Head of caudate nucleus (tissue), 42 donors: ENCODE results near the gene USPL1.

Experiments used
- DNase-seq, 42 donors: peaks; one replicate each; pipeline versions ENCODE4 v3.0.0 to v3.0.0-alpha.2; 2020 to 2021; ENCODE audit warnings: mixed read lengths in 7 of 42
- intact Hi-C: fragments of 100-400 bp; cut with DNase I; formaldehyde crosslinking; loops from one replicate; pipeline ENCODE4 v1.15.0; 2022

Gene USPL1

DNA sequence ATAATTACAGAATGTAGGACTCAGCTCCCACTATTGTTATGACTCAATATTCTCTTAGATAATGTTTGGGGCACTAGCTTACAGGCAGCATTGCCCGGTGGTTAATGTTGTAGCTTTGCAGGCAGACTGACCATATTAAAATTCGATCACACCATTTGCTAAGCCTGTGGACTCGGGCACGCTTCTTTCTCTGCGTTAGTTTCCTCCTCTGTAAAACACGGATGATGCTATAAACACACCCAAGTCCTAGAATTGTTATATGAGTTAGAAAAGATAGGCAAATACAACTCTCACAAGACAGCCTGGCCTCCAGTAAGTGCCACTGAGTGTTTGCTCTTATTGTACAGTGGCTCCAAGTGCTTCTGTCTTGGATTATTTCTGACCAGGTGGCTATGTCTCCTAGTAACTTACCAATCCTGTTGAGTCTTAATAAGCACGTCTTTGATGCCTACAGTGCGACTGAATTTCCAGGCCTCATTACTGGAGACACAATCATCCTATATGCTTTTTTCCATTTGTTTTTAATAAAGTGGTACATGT lies 67.7 kb downstream of the USPL1 start:
- intact Hi-C loops: no loop called here
- DNase-seq: no peak

DNA sequence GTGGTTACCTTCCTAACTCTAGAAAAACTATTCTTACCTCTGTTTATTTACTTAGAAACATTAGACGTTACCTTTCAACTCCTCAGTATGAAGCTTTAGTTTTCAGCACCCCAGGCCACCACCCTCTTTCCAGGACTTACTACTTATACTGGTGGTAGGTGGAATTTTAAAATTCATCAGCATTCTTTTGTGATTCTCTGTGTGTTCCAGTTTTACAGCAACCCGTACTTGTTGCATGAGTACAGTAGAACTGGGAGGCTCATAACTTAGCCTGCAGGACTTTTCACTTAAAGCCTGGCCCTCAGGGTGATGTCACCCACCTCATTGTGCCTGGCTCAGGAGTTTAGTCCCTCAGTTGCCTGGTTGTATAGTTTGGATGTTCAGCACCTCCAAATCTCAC lies 68.3 kb downstream of the USPL1 start:
- DNase-seq: no peak
- intact Hi-C loops: no loop called here

DNA sequence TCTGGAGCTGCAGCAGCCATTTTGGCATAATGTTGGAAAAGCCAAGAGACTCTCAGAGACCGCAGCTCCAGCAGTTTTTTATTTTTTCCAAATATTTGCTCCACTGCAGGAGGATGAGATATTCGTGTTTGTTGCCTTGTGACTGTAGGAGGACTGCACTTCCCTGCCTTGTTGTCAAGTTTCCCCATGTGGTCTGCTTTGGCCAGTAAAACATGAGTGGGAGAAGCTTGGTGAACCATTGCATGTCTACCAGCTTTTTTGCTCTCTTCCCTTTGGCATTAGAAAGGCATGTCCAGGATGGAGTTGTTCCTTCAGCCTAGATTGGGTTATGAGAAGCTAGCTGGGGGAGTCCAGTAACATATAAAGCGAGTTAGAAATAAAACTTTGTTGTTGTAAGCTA lies 69.9 kb downstream of the USPL1 start:
- intact Hi-C loops: no loop called here
- no peak for DNase-seq

- DNase-seq: no peak
- intact Hi-C loops: no loop called here
These were observed 72.0 kb downstream of the USPL1 start for GRCh38 chr13:30689752-30690151.

DNA sequence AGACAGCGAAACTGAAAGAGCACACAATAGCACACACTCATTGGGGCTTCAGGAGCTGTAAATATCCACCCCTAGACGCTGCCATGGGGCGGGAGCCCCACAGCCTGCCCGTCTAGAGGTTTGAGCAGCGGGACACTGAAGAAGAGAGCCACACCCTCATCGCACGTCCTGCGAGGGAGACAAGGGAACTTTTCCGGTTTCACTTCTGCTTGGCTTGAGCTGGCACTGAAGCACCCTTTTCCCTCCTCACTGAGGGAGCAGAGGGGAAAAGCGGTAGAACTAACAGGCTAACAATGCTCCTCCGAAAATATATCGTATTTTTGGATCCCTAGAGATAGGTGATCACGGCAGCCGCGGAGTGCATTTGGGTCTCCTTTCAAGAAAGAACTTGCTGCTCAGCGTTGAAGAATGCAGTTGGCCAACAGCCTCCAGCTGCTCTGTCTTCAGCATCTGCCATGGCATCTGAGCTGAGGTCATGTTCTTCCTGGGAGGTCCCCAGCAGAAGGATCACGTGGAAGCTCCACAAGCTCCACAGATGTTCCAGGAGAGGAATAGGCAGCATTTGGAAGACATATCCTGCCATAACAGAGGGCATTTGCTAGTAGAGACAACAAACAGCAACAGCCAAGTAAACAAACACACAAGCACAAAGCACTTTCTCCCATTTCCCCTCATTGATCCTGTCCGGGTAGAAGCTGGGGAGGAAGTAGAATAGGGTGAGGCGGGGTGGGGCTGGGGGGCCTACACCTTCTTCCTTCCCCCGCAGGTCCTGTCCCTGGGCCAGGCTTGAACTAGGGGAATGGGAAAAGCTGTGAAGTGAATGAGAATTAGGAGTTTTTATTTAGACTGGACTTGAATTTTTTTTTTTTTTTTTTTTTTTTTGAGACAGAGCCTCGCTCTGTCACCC lies 72.8 kb downstream of the USPL1 start:
- DNase-seq: peak in 21 of 42 donors; percentile 11 to 59 (median 32)
- intact Hi-C loops: no loop called here

DNA sequence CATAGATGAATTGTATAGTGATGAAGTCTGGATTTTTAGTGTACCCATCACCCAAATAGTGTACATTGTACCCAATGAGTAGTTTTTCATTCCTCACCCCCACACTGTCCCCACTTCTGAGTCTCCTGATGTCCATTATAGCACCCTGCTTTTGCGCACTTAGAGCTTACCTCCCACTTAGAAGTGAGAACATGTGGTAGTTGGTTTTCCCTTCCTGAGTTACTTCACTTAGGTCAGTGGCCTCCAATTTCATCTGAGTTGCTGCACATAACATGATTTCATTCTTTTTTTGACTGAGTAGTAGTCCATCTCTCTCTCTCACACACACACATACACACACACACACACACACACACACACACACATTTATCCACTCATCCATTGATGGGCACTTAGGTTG lies 74.4 kb downstream of the USPL1 start:
- intact Hi-C loops: no loop called here
- peak in 1 of 42 donors; percentile 18 for DNase-seq

- DNase-seq: peak in 34 of 42 donors; percentile 23 to 71 (median 42)
- intact Hi-C loops: no loop called here
These were observed 78.8 kb downstream of the USPL1 start for GRCh38 chr13:30696278-30697176.

- intact Hi-C loops: no loop called here
- peak in 1 of 42 donors; percentile 33 for DNase-seq
These were observed 79.6 kb downstream of the USPL1 start for GRCh38 chr13:30697177-30697953.

- intact Hi-C loops: no loop called here
- peak in 1 of 42 donors; percentile 14 for DNase-seq
These were observed 80.3 kb downstream of the USPL1 start for GRCh38 chr13:30697996-30698401.

- intact Hi-C loops: no loop called here
These were observed 80.8 kb downstream of the USPL1 start for GRCh38 chr13:30698488-30699005.

GRCh38 chr13:30700364-30700763 lies 82.6 kb downstream of the USPL1 start:
- DNase-seq: no peak
- intact Hi-C loops: no loop called here

More at GRCh38 chr13:30698488-30699005, 80.8 kb downstream of the USPL1 start:
- no peak for DNase-seq

DNA sequence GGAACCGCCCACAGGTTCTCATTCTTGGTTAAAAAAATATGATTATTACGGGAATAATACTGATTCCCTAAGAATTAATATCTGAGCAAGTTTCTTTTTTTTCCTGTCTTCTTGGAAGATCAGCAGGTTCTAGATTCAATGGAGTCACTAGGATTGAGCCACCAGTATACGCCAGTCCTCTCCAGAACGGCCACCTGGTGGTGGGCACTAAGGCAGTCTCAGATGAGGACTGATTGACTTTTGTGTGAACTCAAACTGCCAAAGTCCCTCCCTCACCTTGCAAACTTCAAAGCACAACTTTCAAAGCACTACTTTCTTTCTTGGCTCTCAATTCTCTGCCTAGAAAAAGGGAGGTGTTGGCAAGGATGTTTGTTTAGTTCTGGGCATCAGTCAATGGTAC lies 84.3 kb downstream of the USPL1 start:
- intact Hi-C loops: no loop called here

GRCh38 chr13:30704596-30704995 lies 86.9 kb downstream of the USPL1 start:
- intact Hi-C loops: no loop called here
- peak in 1 of 42 donors; percentile 9 for DNase-seq

More for the DNA sequence above, 84.3 kb downstream of the USPL1 start:
- DNase-seq: no peak

DNA sequence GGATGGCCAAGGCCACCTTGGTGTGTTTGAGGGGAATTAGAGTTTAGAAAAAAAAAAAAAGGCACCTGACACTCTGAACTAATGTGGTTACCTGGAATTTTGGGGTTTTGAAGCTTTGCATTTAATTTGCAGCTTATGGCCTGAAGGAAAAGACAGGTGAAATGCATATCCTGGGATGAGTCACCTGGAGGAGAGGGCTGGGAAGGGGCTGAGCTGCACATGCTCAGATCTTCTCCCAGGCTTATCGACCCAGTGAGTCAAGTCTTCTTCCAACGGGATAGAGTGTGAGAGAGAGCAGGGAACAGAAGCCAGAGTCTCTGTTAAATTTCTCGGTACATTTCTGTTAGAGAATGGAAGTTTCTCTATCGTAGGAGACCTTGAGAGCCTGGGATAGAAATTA lies 88.0 kb downstream of the USPL1 start:
- DNase-seq: peak in 1 of 42 donors; percentile 12
- intact Hi-C loops: no loop called here

GRCh38 chr13:30708541-30708940 lies 90.8 kb downstream of the USPL1 start:
- intact Hi-C loops: no loop called here
- no peak for DNase-seq
